Keratinocyte (primary cell): ENCODE measurements around the gene AWAT2.

Source experiments
- CTCF ChIP-seq, 3 experiments: IDR thresholded peaks in 1 of 3; conservative IDR thresholded peaks in 1 of 3; optimal IDR thresholded peaks in 1 of 3; 2 replicates in 2 of 3; 3 replicates in 1 of 3; pipeline versions ENCODE3 to v1.5.1; 2011; ENCODE audit warnings: low read length in 3 of 3, mild to moderate bottlenecking in 3 of 3, moderate library complexity in 2 of 3, control low read depth in 1 of 3, inconsistent platforms in 1 of 3; ENCODE audit not compliant: insufficient read depth in 2 of 3; ENCODE audit errors: extremely low read depth in 1 of 3
- EZH2 ChIP-seq: IDR thresholded peaks from one replicate; pipeline ENCODE4 v1.6.1; 2012; ENCODE audit warnings: inconsistent platforms, mild to moderate bottlenecking, low read length, moderate library complexity

- TF ChIP-seq CTCF (optimal IDR thresholded peaks at IDR 0.05 in 1 of 3, IDR thresholded peaks at IDR 0.05 in 1 of 3, conservative IDR thresholded peaks at IDR 0.05 in 1 of 3; ENCODE audit: extremely low read depth in 1 of 3, insufficient read depth in 2 of 3, low read length in 3 of 3) (no peak), EZH2 (no peak)
Observed at GRCh38 chrX:70034646-70035045, 15.1 kb downstream of the AWAT2 start.
